Karpas-422 (cell line): ENCODE measurements around the gene TTLL13. TPM values are rescaled to one million over a fixed set of nuclear protein-coding genes. Genes with fewer than 3 reads are reported as not detected.
A peak's percentile ranks its signal among the peaks of the same experiment; 100 is the strongest.

ENCODE experiments used
- DNase-seq: peaks from one replicate; pipeline ENCODE4 v3.0.0-alpha.2; 2015
- H2AFZ ChIP-seq: fragments of 200-600 bp; sonication (generic); 2 replicates; pipeline ENCODE4 v1.6.1; 2014; ENCODE audit warnings: antibody characterized with exemption, low read length, mixed read lengths
- H3K27ac ChIP-seq: fragments of 200-600 bp; sonication (generic); 2 replicates; pipeline ENCODE4 v1.5.1; 2014; ENCODE audit warnings: mild to moderate bottlenecking, low read length, moderate library complexity
- H3K27me3 ChIP-seq: fragments of 200-600 bp; sonication (generic); 2 replicates; pipeline ENCODE4 v1.6.1; 2014; ENCODE audit warnings: low read length, mixed read lengths
- H3K36me3 ChIP-seq: fragments of 200-600 bp; sonication (generic); 2 replicates; pipeline ENCODE4 v1.6.1; 2014; ENCODE audit warnings: low read length, mixed read lengths; ENCODE audit not compliant: insufficient read depth
- H3K4me1 ChIP-seq: fragments of 200-600 bp; sonication (generic); 2 replicates; pipeline ENCODE4 v1.6.1; 2014; ENCODE audit warnings: mild to moderate bottlenecking, low read length, mixed read lengths
- H3K4me2 ChIP-seq: fragments of 200-600 bp; sonication (generic); 2 replicates; pipeline ENCODE4 v1.6.1; 2014; ENCODE audit warnings: low read length, low read depth, mild to moderate bottlenecking; ENCODE audit not compliant: poor library complexity, severe bottlenecking
- H3K4me3 ChIP-seq: fragments of 200-600 bp; sonication (generic); 2 replicates; pipeline ENCODE4 v1.5.1; 2014; ENCODE audit warnings: mild to moderate bottlenecking, antibody characterized with exemption, low read length, mixed read lengths
- H3K79me2 ChIP-seq: fragments of 200-600 bp; sonication (generic); 2 replicates; pipeline ENCODE4 v1.6.1; 2014; ENCODE audit warnings: mild to moderate bottlenecking, low read length, mixed read lengths
- H3K9ac ChIP-seq: fragments of 200-600 bp; sonication (generic); 2 replicates; pipeline ENCODE4 v1.6.0; 2014; ENCODE audit warnings: low read length
- H3K9me2 ChIP-seq: fragments of 200-600 bp; sonication (generic), shearing (Covaris generic); replicated peaks from 2 replicates; pipeline ENCODE4 v1.6.0; 2014; ENCODE audit warnings: mild to moderate bottlenecking, low read length, moderate library complexity; ENCODE audit not compliant: insufficient read depth
- H3K9me3 ChIP-seq: fragments of 300-700, 200-600 bp; sonication (generic); 2 replicates; pipeline ENCODE4 v1.6.1; 2014; ENCODE audit warnings: low read length, mixed read lengths
- H4K20me1 ChIP-seq: fragments of 200-600 bp; sonication (generic); 2 replicates; pipeline ENCODE4 v1.6.1; 2014; ENCODE audit warnings: mild to moderate bottlenecking, antibody characterized with exemption, low read length, low read depth; ENCODE audit not compliant: insufficient read depth
- total RNA-seq: library from RNA; depleted of rRNA; stranded (reverse); fragments of >200 nt; shearing (Covaris generic); gene quantifications from 2 replicates; pipeline ENCODE4 v1.2.3, GENCODE V29; 2014; ENCODE audit warnings: low replicate concordance

TTLL13 gene
- total RNA-seq, 1 experiment from 2014 or later, result not detected

GRCh38 chr15:90261811-90262210, 12.5 kb downstream of the TTLL13 start:
- Histone ChIP-seq H3K9me3 (no peaks in the 10 kb centered on the region), H4K20me1 (peaks cover 4% of the 10 kb centered on the region; the same call in 1 of the 2 replicates), H3K27ac (no peak overlapping the region), H3K36me3 (no peaks in the 10 kb centered on the region; the same call in 1 of the 2 replicates), H3K4me2 (no peak overlapping the region), H2AFZ (no peak overlapping the region), H3K27me3 (no peaks in the 10 kb centered on the region), H3K9me2 (no peaks in the 10 kb centered on the region), H3K4me3 (no peak overlapping the region), H3K79me2 (peaks cover 13% of the 10 kb centered on the region), H3K4me1 (peaks cover 26% of the 10 kb centered on the region), H3K9ac (no peak overlapping the region)
- DNase-seq, result no peak

GRCh38 chr15:90262426-90262825, 13.1 kb downstream of the TTLL13 start:
- DNase-seq, result no peak
- H3K36me3 ChIP-seq, result peaks cover 1% of the 10 kb centered on the region; the same call in 1 of the 2 replicates
- H3K79me2 ChIP-seq, result peaks cover 20% of the 10 kb centered on the region
- peaks cover 32% of the 10 kb centered on the region for H3K4me1 ChIP-seq
- no peaks in the 10 kb centered on the region for H3K9me2 ChIP-seq
- no peak overlapping the region for H3K4me2 ChIP-seq
- H3K27ac ChIP-seq, result no peak overlapping the region
- no peaks in the 10 kb centered on the region for H3K9me3 ChIP-seq
- no peak overlapping the region for H3K4me3 ChIP-seq
- H3K27me3 ChIP-seq, result no peaks in the 10 kb centered on the region
- no peak overlapping the region for H3K9ac ChIP-seq
- no peak overlapping the region for H2AFZ ChIP-seq
- peaks cover 8% of the 10 kb centered on the region for H4K20me1 ChIP-seq

- H3K9me3 ChIP-seq, result no peaks in the 10 kb centered on the region
- H3K79me2 ChIP-seq, result peaks cover 36% of the 10 kb centered on the region
- H3K27ac ChIP-seq, result peak overlapping the region; percentile 76
- no peak overlapping the region; the same call in 1 of the 2 replicates for H2AFZ ChIP-seq
- peaks cover 42% of the 10 kb centered on the region for H3K4me1 ChIP-seq
- H3K9me2 ChIP-seq, result no peaks in the 10 kb centered on the region
- H4K20me1 ChIP-seq, result peaks cover 17% of the 10 kb centered on the region
- DNase-seq, result peak; percentile 67
- H3K36me3 ChIP-seq, result peaks cover 13% of the 10 kb centered on the region; the same call in 1 of the 2 replicates
- peak overlapping the region; percentile 97 for H3K9ac ChIP-seq
- no peaks in the 10 kb centered on the region for H3K27me3 ChIP-seq
- H3K4me2 ChIP-seq, result peak overlapping the region; percentile 82
- H3K4me3 ChIP-seq, result peak overlapping the region; percentile 79
Measured at GRCh38 chr15:90264671-90265070, 15.3 kb downstream of the TTLL13 start.

GRCh38 chr15:90265271-90266060, 16.1 kb downstream of the TTLL13 start, which contains the start of gene NGRN:
Gene NGRN, plus strand, starts transcription at chr15:90265672. Its CDS starts 41 bp downstream, at chr15:90265713.
- H3K36me3 ChIP-seq, result peaks cover 20% of the 10 kb centered on the region; the same call in 1 of the 2 replicates
- peak within 1 kb of the TSS; percentile 82 for H3K4me2 ChIP-seq
- H3K9me3 ChIP-seq, result no peaks in the 10 kb centered on the region
- H2AFZ ChIP-seq, result peak within 1 kb of the TSS; percentile 68
- H3K9me2 ChIP-seq, result no peaks in the 10 kb centered on the region
- peaks cover 42% of the 10 kb centered on the region for H3K4me1 ChIP-seq
- H3K4me3 ChIP-seq, result peak within 1 kb of the TSS; percentile 79
- peak; percentile 96 for DNase-seq
- peaks cover 25% of the 10 kb centered on the region for H4K20me1 ChIP-seq
- peaks cover 44% of the 10 kb centered on the region for H3K79me2 ChIP-seq
- no peaks in the 10 kb centered on the region for H3K27me3 ChIP-seq
- H3K9ac ChIP-seq, result peak within 1 kb of the TSS; percentile 97
- H3K27ac ChIP-seq, result peak within 1 kb of the TSS; percentile 76

GRCh38 chr15:90266061-90266431, 16.7 kb downstream of the TTLL13 start:
- Histone ChIP-seq H3K27ac (peak overlapping the region; percentile 76), H3K9ac (peak overlapping the region; percentile 97), H3K4me1 (peaks cover 42% of the 10 kb centered on the region), H3K4me2 (peak overlapping the region; percentile 82), H3K36me3 (peaks cover 26% of the 10 kb centered on the region; the same call in 1 of the 2 replicates), H2AFZ (peak overlapping the region; percentile 68), H4K20me1 (peaks cover 27% of the 10 kb centered on the region), H3K27me3 (no peaks in the 10 kb centered on the region), H3K9me3 (no peaks in the 10 kb centered on the region), H3K79me2 (peaks cover 49% of the 10 kb centered on the region), H3K4me3 (peak overlapping the region; percentile 79), H3K9me2 (no peaks in the 10 kb centered on the region)
- DNase-seq, result peak; percentile 81

GRCh38 chr15:90266485-90266884, 17.1 kb downstream of the TTLL13 start:
- Histone ChIP-seq H4K20me1 (peaks cover 28% of the 10 kb centered on the region), H3K9me3 (no peaks in the 10 kb centered on the region), H3K4me3 (peak overlapping the region; percentile 79), H3K4me1 (peaks cover 42% of the 10 kb centered on the region), H3K27ac (peak overlapping the region; percentile 76), H3K9me2 (no peaks in the 10 kb centered on the region), H3K36me3 (peaks cover 30% of the 10 kb centered on the region; the same call in 1 of the 2 replicates), H3K9ac (peak overlapping the region; percentile 97), H3K27me3 (no peaks in the 10 kb centered on the region), H3K79me2 (peaks cover 54% of the 10 kb centered on the region), H2AFZ (peak overlapping the region; percentile 68; the same call in 1 of the 2 replicates), H3K4me2 (peak overlapping the region; percentile 82)
- DNase-seq, result peak; percentile 64

- no peak overlapping the region for H3K4me3 ChIP-seq
Measured at GRCh38 chr15:90268415-90268814, 19.1 kb downstream of the TTLL13 start.

GRCh38 chr15:90270502-90271150, 21.3 kb downstream of the TTLL13 start:
- H4K20me1 ChIP-seq, result peaks cover 36% of the 10 kb centered on the region
- no peak overlapping the region for H3K9ac ChIP-seq
- no peaks in the 10 kb centered on the region for H3K9me2 ChIP-seq
- H3K4me2 ChIP-seq, result no peak overlapping the region
- no peak overlapping the region for H2AFZ ChIP-seq
- H3K4me3 ChIP-seq, result no peak overlapping the region
- peaks cover 40% of the 10 kb centered on the region; the same call in 1 of the 2 replicates for H3K36me3 ChIP-seq
- H3K27ac ChIP-seq, result no peak overlapping the region
- DNase-seq, result no peak
- peaks cover 23% of the 10 kb centered on the region for H3K4me1 ChIP-seq
- no peaks in the 10 kb centered on the region for H3K9me3 ChIP-seq
- H3K27me3 ChIP-seq, result no peaks in the 10 kb centered on the region
- peaks cover 62% of the 10 kb centered on the region for H3K79me2 ChIP-seq

More at GRCh38 chr15:90268415-90268814, 19.1 kb downstream of the TTLL13 start:
- DNase-seq, result no peak
- Histone ChIP-seq H3K9me2 (no peaks in the 10 kb centered on the region), H3K36me3 (peaks cover 40% of the 10 kb centered on the region; the same call in 1 of the 2 replicates), H2AFZ (no peak overlapping the region), H4K20me1 (peaks cover 36% of the 10 kb centered on the region), H3K27ac (no peak overlapping the region), H3K79me2 (peaks cover 64% of the 10 kb centered on the region), H3K9me3 (no peaks in the 10 kb centered on the region), H3K4me2 (peak overlapping the region; percentile 82), H3K4me1 (peaks cover 40% of the 10 kb centered on the region), H3K27me3 (no peaks in the 10 kb centered on the region), H3K9ac (no peak overlapping the region)
